GM13977 (cell line): ENCODE data around the gene PRDM16.

Experiments
- DNase-seq: peaks from one replicate; pipeline ENCODE4 v3.0.0; 2012; ENCODE audit warnings: low spot score
- CTCF ChIP-seq: IDR thresholded peaks from 2 replicates; pipeline ENCODE4 v1.5.1; 2012; ENCODE audit warnings: mild to moderate bottlenecking, control low read depth; ENCODE audit not compliant: insufficient read depth; ENCODE audit errors: extremely low read depth, missing control alignments
- in situ Hi-C: fragments of 300-500 bp; cut with MboI; formaldehyde crosslinking; loops from one replicate; pipeline ENCODE4 v1.12.0; 2022; ENCODE audit warnings: low sequenced_read_pairs, low pct_unique_long_range_greater_than_20kb, mixed read lengths, inconsistent platforms; ENCODE audit not compliant: unreplicated experiment

PRDM16 gene

GRCh38 chr1:3403388-3404231, 334.6 kb downstream of the PRDM16 start:
- TF ChIP-seq CTCF: no peak
- no peak for DNase-seq
- in situ Hi-C loops: no loop called here

GRCh38 chr1:3404301-3404700, 335.3 kb downstream of the PRDM16 start:
- in situ Hi-C loops: no loop called here
- DNase-seq: no peak
- no peak for TF ChIP-seq CTCF

- in situ Hi-C loops: no loop called here
- no peak for DNase-seq
- TF ChIP-seq CTCF: no peak
Observed at GRCh38 chr1:3404801-3405200, 335.8 kb downstream of the PRDM16 start.

GRCh38 chr1:3405491-3405890, 336.5 kb downstream of the PRDM16 start:
- in situ Hi-C loops: no loop called here
- DNase-seq: no peak
- no peak for TF ChIP-seq CTCF

- no peak for TF ChIP-seq CTCF
- no peak for DNase-seq
- in situ Hi-C loops: no loop called here
Observed at GRCh38 chr1:3405974-3406867, 337.2 kb downstream of the PRDM16 start.

GRCh38 chr1:3407021-3407420, 338.0 kb downstream of the PRDM16 start:
- TF ChIP-seq CTCF: no peak
- DNase-seq: no peak
- in situ Hi-C loops: no loop called here
